HT-29 (cell line): Measurements from ENCODE around the gene DIS3L2. TPM values are rescaled to one million over a fixed set of nuclear protein-coding genes. Genes with fewer than 3 reads are reported as not detected.
A peak's percentile ranks its signal among the peaks of the same experiment; 100 is the strongest.
"Not testable (repeated sequence)": the region's sequence is repeated elsewhere in the genome, so short reads cannot be mapped to it uniquely, and the experiment has no call there.

Experiments used
- DNase-seq: peaks from one replicate; pipeline ENCODE4 v3.0.0-alpha.2; 2015; ENCODE audit warnings: low spot score
- total RNA-seq: library from RNA; depleted of rRNA; stranded (reverse); fragments of >200 nt; shearing (Covaris generic); gene quantifications from 2 replicates; pipeline ENCODE4 v1.2.3, GENCODE V29; 2014

The DIS3L2 gene
- total RNA-seq, 1 experiment from 2014 or later = 29.4 TPM

GRCh38 chr2:232115728-232116361, 154.3 kb downstream of the DIS3L2 start:
- DNase-seq = not testable (repeated sequence)

GRCh38 chr2:232116852-232117251, 155.3 kb downstream of the DIS3L2 start:
- DNase-seq = no peak

- DNase-seq = no peak
Observed at GRCh38 chr2:232117413-232117812, 155.9 kb downstream of the DIS3L2 start.

GRCh38 chr2:232120911-232121310, 159.4 kb downstream of the DIS3L2 start:
- no peak for DNase-seq

- DNase-seq = no peak
Observed at GRCh38 chr2:232124309-232124708, 162.8 kb downstream of the DIS3L2 start.

- DNase-seq = no peak
Observed at GRCh38 chr2:232126301-232127099, 165.0 kb downstream of the DIS3L2 start.

- DNase-seq = no peak
Observed at GRCh38 chr2:232129483-232129882, 168.0 kb downstream of the DIS3L2 start.

- DNase-seq = peak; percentile 48
Observed at GRCh38 chr2:232132181-232132580, 170.7 kb downstream of the DIS3L2 start.

- peak; percentile 23 for DNase-seq
Observed at GRCh38 chr2:232133078-232133477, 171.6 kb downstream of the DIS3L2 start.

GRCh38 chr2:232134939-232135338, 173.4 kb downstream of the DIS3L2 start:
- DNase-seq = no peak

GRCh38 chr2:232137356-232138147, 176.0 kb downstream of the DIS3L2 start:
- DNase-seq = no peak

- no peak for DNase-seq
Observed at GRCh38 chr2:232138441-232138840, 176.9 kb downstream of the DIS3L2 start.

- no peak for DNase-seq
Observed at GRCh38 chr2:232139171-232139594, 177.7 kb downstream of the DIS3L2 start.

- DNase-seq = no peak
Observed at GRCh38 chr2:232139786-232140562, 178.5 kb downstream of the DIS3L2 start.

GRCh38 chr2:232141591-232141990, 180.1 kb downstream of the DIS3L2 start:
- DNase-seq = no peak

GRCh38 chr2:232142049-232142448, 180.5 kb downstream of the DIS3L2 start:
- peak; percentile 47 for DNase-seq

- no peak for DNase-seq
Observed at GRCh38 chr2:232142502-232142901, 181.0 kb downstream of the DIS3L2 start.

- DNase-seq = no peak
Observed at GRCh38 chr2:232146294-232146693, 184.8 kb downstream of the DIS3L2 start.

- no peak for DNase-seq
Observed at GRCh38 chr2:232147440-232148077, 186.0 kb downstream of the DIS3L2 start.

GRCh38 chr2:232162187-232162586, 200.7 kb downstream of the DIS3L2 start:
- no peak for DNase-seq

GRCh38 chr2:232170396-232170795, 208.9 kb downstream of the DIS3L2 start:
- no peak for DNase-seq
